Measurements from ENCODE around the gene RAD1. TPM values are rescaled to one million over a fixed set of nuclear protein-coding genes. Genes with fewer than 3 reads are reported as not detected.

Gene RAD1
- total RNA-seq, 4 donors from 2014 or later: 9.0 to 14.4 (median 11.6) TPM

- Histone ChIP-seq H3K27me3 (no peaks in the 10 kb centered on the region), H3K4me1 (no peaks in the 10 kb centered on the region), H3K4me3 (no peak overlapping the region), H3K27ac (no peak overlapping the region), H3K9me3 (no peaks in the 10 kb centered on the region), H3K36me3 (no peaks in the 10 kb centered on the region)
- TF ChIP-seq POLR2AphosphoS5 (IDR thresholded peaks at IDR 0.05) (no peak), EP300 (IDR thresholded peaks at IDR 0.05; ENCODE audit: low read depth) (no peak), POLR2A (IDR thresholded peaks at IDR 0.05) (no peak), CTCF (IDR thresholded peaks at IDR 0.05) (no peak)
- intact Hi-C loops (cut with DNase I; ENCODE audit: low total_unique reads) (no loop called here), in situ Hi-C loops (cut with MboI; ENCODE audit: low pct_ligation_motif_present in 1 of 4, low pct_unique_long_range_greater_than_20kb in 1 of 4, low sequenced_read_pairs in 3 of 4) (loop anchor here in 2 of 4 donors (10.0 to 25.0 kb wide), 2 partner anchors 355 to 377 kb away; no protein-coding TSS in a partner anchor)
- DNase-seq: no peak
- WGBS, 2 donors (ENCODE audit: low coverage in 1 of 2): 79 to 90% methylated on average over 5 of the region's 5 CpGs
Measured at GRCh38 chr5:34891981-34892380, 23.3 kb downstream of the RAD1 start.

- DNase-seq: no peak
- intact Hi-C loops (cut with DNase I; ENCODE audit: low total_unique reads): no loop called here
- Histone ChIP-seq H3K4me1 (no peaks in the 10 kb centered on the region), H3K4me3 (no peak overlapping the region), H3K9me3 (no peaks in the 10 kb centered on the region), H3K36me3 (no peaks in the 10 kb centered on the region), H3K27ac (no peak overlapping the region), H3K27me3 (peaks cover 4% of the 10 kb centered on the region)
- in situ Hi-C loops (cut with MboI; ENCODE audit: low pct_ligation_motif_present in 1 of 4, low pct_unique_long_range_greater_than_20kb in 1 of 4, low sequenced_read_pairs in 3 of 4): loop anchor here in 1 of 4 donors (25.0 kb wide), 1 partner anchor 352 kb away; no protein-coding TSS in a partner anchor
- TF ChIP-seq CTCF (IDR thresholded peaks at IDR 0.05) (no peak), POLR2A (IDR thresholded peaks at IDR 0.05) (no peak), POLR2AphosphoS5 (IDR thresholded peaks at IDR 0.05) (no peak)
- WGBS, 2 donors (ENCODE audit: low coverage in 1 of 2): 90% methylated on average over 1 of the region's 1 CpG; no CpG with 5 or more reads in 1 of the 2 donors
Measured at GRCh38 chr5:34889394-34889793, 25.9 kb downstream of the RAD1 start.

DNA sequence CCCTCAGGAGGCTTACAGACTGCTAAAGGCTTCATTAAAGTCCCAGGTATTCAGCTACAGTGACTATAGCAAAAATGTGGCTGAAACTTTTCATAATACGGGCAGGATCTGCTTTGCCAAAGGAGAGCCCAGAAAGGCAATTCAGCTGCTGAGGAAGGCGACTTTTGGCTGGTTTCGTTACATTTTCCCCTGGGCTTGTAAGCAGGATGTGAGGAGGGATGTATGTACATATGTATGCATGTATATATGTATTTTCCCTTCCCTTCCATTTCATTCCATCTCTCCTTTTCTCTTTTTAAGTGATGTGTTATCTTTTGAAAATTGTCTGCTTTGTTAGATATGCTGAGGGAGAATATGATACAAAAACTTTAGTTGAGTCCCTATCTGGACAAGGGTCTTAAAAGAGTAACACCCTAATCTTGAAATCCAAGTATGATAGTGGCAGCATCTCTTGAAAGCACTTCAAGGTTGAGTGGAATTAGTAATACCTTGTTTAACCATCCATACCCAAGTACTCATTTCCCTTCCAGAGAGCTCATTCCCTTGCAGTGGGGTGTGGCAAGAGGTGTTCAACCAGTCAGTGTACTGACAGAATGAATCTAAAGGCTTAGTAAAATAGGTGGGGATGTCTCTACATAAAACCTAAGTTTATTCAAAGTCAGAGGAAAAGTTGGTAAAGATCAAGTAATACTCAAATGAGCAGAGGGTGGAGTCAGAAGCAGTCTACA lies 28.7 kb downstream of the RAD1 start:
- peaks cover 4% of the 10 kb centered on the region for H3K27me3 ChIP-seq
- in situ Hi-C loops (cut with MboI; ENCODE audit: low pct_ligation_motif_present in 1 of 4, low pct_unique_long_range_greater_than_20kb in 1 of 4, low sequenced_read_pairs in 3 of 4): loop anchor here in 1 of 4 donors (25.0 kb wide), 1 partner anchor 349 kb away; no protein-coding TSS in a partner anchor
- H3K9me3 ChIP-seq: no peaks in the 10 kb centered on the region
- TF ChIP-seq POLR2A (IDR thresholded peaks at IDR 0.05): no peak
- TF ChIP-seq EP300 (IDR thresholded peaks at IDR 0.05; ENCODE audit: low read depth): no peak
- no peak for TF ChIP-seq POLR2AphosphoS5 (IDR thresholded peaks at IDR 0.05)
- no peak for TF ChIP-seq CTCF (IDR thresholded peaks at IDR 0.05)
- no peak for DNase-seq
- H3K36me3 ChIP-seq: no peaks in the 10 kb centered on the region
- H3K27ac ChIP-seq: no peak overlapping the region
- intact Hi-C loops (cut with DNase I; ENCODE audit: low total_unique reads): no loop called here
- H3K4me3 ChIP-seq: no peak overlapping the region
- no peaks in the 10 kb centered on the region for H3K4me1 ChIP-seq
- 87 to 89% methylated on average over 3 of the region's 3 CpGs for WGBS, 2 donors (ENCODE audit: low coverage in 1 of 2)

GRCh38 chr5:34881246-34881645 lies 34.1 kb downstream of the RAD1 start:
- H3K36me3 ChIP-seq: no peaks in the 10 kb centered on the region
- H3K27me3 ChIP-seq: peaks cover under 1% of the 10 kb centered on the region
- no peak overlapping the region for H3K27ac ChIP-seq
- TF ChIP-seq POLR2AphosphoS5 (IDR thresholded peaks at IDR 0.05): no peak
- no peak for TF ChIP-seq POLR2A (IDR thresholded peaks at IDR 0.05)
- TF ChIP-seq EP300 (IDR thresholded peaks at IDR 0.05; ENCODE audit: low read depth): no peak
- no peak for TF ChIP-seq CTCF (IDR thresholded peaks at IDR 0.05)
- no peak overlapping the region for H3K4me3 ChIP-seq
- no peaks in the 10 kb centered on the region for H3K4me1 ChIP-seq
- no peak for DNase-seq
- in situ Hi-C loops (cut with MboI; ENCODE audit: low pct_ligation_motif_present in 1 of 4, low pct_unique_long_range_greater_than_20kb in 1 of 4, low sequenced_read_pairs in 3 of 4): loop anchor here in 1 of 4 donors (25.0 kb wide), 1 partner anchor 344 kb away; no protein-coding TSS in a partner anchor
- intact Hi-C loops (cut with DNase I; ENCODE audit: low total_unique reads): no loop called here
- no peaks in the 10 kb centered on the region for H3K9me3 ChIP-seq
